AG10803 (cell line): ENCODE data around the gene LRP11.

ENCODE experiments used
- DNase-seq: peaks from one replicate; pipeline ENCODE4 v3.0.0; 2010; ENCODE audit warnings: low read depth
- H3K4me3 ChIP-seq: 2 replicates; pipeline ENCODE4 v1.5.1; 2011; ENCODE audit warnings: mild to moderate bottlenecking, low read length, control low read depth
- CTCF ChIP-seq: conservative IDR thresholded peaks from 2 replicates; pipeline ENCODE4 v1.5.1; 2011; ENCODE audit warnings: mild to moderate bottlenecking, low read length, control low read depth, inconsistent platforms

Gene LRP11

GRCh38 chr6:149881860-149882259 lies 17.7 kb upstream of the LRP11 start:
- no peak for TF ChIP-seq CTCF
- DNase-seq: no peak
- H3K4me3 ChIP-seq: no peak overlapping the region

DNA sequence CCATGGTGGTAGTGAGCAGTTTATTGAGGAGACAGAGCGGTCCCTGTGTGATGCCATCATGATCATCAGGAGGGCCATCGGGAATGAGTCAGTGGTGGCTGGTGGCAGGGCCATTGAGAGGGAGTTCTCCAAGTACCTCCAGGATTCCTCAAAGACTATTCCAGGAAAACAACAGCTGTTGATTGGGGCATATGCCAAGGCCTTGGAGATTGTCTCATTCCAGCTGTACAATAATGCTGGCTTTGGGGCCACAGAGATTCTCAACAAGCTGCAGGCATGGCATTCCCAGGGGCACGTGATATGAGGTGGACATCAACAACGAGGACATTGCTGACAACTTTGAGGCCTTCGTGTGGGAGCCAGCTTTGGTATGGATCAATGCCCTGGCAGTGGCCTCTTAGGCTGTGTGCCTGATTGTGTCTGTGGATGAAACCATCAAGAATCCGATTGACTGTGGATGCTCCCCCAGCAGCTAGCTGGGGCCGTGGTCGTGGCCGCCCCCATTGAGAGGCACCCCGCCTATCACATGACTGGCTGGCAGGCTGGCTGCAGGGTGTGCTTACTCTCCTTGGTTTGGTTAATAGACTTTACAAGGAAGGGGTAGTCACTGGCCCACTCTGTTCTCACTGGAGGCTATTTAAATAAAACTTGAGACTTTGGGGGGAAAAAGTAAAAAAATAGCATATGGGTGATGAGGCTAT lies 17.1 kb upstream of the LRP11 start:
- no peak for TF ChIP-seq CTCF
- no peak overlapping the region for H3K4me3 ChIP-seq

GRCh38 chr6:149877659-149878058 lies 13.5 kb upstream of the LRP11 start:
- no peak for DNase-seq
- H3K4me3 ChIP-seq: no peak overlapping the region
- TF ChIP-seq CTCF: no peak

More for the DNA sequence above, 17.1 kb upstream of the LRP11 start:
- DNase-seq: no peak

DNA sequence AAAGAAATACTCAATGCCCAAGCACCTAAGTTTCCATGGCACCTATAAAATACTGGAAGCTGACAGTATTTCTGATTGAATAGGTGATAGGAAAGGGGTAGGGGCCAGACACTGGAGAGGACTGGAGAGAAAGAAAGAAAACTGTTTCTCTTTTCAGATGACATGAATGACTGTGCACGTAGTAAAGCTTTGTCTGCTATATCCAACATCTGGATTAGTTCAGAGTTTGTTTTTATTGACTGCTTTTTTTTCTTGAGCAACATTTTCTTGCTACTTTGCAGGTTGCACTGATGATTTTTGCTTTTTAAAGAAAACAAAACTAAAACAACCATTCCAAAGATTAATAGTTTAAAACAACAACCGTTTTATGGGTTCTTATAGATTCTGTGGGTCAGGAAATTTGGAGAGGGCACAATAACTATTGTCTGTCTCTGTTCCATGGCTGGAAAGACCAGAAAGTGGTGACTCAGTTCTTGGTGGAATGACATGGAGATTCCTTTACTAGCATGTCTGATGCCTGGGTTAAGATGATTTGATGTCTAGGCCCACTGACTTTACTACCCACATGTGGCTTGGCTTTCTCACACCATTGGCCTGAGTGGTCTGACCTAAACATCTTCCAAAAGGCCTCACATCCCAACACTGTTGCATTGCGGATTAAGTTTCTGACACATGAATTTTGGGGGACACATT lies 12.2 kb upstream of the LRP11 start:
- no peak overlapping the region for H3K4me3 ChIP-seq
- TF ChIP-seq CTCF: no peak
- no peak for DNase-seq

- DNase-seq: no peak
Measured at GRCh38 chr6:149872233-149872632, 8.1 kb upstream of the LRP11 start.

GRCh38 chr6:149871182-149871581 lies 7.0 kb upstream of the LRP11 start:
- no peak overlapping the region for H3K4me3 ChIP-seq
- DNase-seq: no peak
- no peak for TF ChIP-seq CTCF

More at GRCh38 chr6:149872233-149872632, 8.1 kb upstream of the LRP11 start:
- no peak overlapping the region for H3K4me3 ChIP-seq
- TF ChIP-seq CTCF: no peak
